GM23248 (cell line): ENCODE measurements around the gene TMEM164. TPM values are rescaled to one million over a fixed set of nuclear protein-coding genes. Genes with fewer than 3 reads are reported as not detected.

Experiments used
- DNase-seq: peaks from one replicate; pipeline ENCODE4 v3.0.0-alpha.2; 2015
- H2AFZ ChIP-seq: fragments of 200-600 bp; sonication (generic); 2 replicates; pipeline ENCODE4 v1.6.1; 2016; ENCODE audit warnings: antibody characterized with exemption
- H3F3A ChIP-seq: fragments of 200-600 bp; sonication (generic); 2 replicates; pipeline ENCODE4 v1.6.1; 2016; ENCODE audit warnings: mild to moderate bottlenecking, antibody characterized with exemption, mixed run types; ENCODE audit not compliant: insufficient read depth
- H3K27ac ChIP-seq: fragments of 200-600 bp; sonication (generic); 2 replicates; pipeline ENCODE4 v1.5.1; 2016; ENCODE audit warnings: mild to moderate bottlenecking
- H3K27me3 ChIP-seq: fragments of 200-600 bp; sonication (generic); replicated peaks from 2 replicates; pipeline ENCODE4 v1.6.1; 2016; ENCODE audit warnings: mild to moderate bottlenecking; ENCODE audit not compliant: insufficient read depth
- H3K36me3 ChIP-seq: fragments of 200-600 bp; sonication (generic); 2 replicates; pipeline ENCODE4 v1.6.1; 2016; ENCODE audit warnings: low read depth, mild to moderate bottlenecking
- H3K4me1 ChIP-seq: fragments of 200-600 bp; sonication (generic); 2 replicates; pipeline ENCODE4 v1.6.1; 2016; ENCODE audit warnings: mild to moderate bottlenecking; ENCODE audit not compliant: insufficient read depth
- H3K4me2 ChIP-seq: fragments of 200-600 bp; sonication (generic); one replicate; pipeline ENCODE4 v1.6.1; 2016; ENCODE audit warnings: mild to moderate bottlenecking; ENCODE audit not compliant: unreplicated experiment
- H3K4me3 ChIP-seq: fragments of 200-600 bp; sonication (generic); 2 replicates; pipeline ENCODE4 v1.5.1; 2016; ENCODE audit warnings: mild to moderate bottlenecking
- H3K79me2 ChIP-seq: fragments of 200-600 bp; sonication (generic); 2 replicates; pipeline ENCODE4 v1.6.1; 2016; ENCODE audit warnings: mild to moderate bottlenecking; ENCODE audit not compliant: insufficient read depth
- H3K9ac ChIP-seq: fragments of 200-600 bp; sonication (generic); 2 replicates; pipeline ENCODE4 v1.6.1; 2016; ENCODE audit warnings: mild to moderate bottlenecking
- H3K9me2 ChIP-seq: fragments of 200-600 bp; sonication (generic); 2 replicates; pipeline ENCODE4 v1.6.1; 2016; ENCODE audit warnings: mixed run types, mild to moderate bottlenecking, moderate library complexity; ENCODE audit not compliant: insufficient read depth
- H3K9me3 ChIP-seq: fragments of 200-600 bp; sonication (generic); one replicate; pipeline ENCODE4 v1.6.1; 2017; ENCODE audit warnings: low read depth
- H4K20me1 ChIP-seq: fragments of 200-600 bp; sonication (generic); 2 replicates; pipeline ENCODE4 v1.6.0; 2016; ENCODE audit not compliant: insufficient read depth
- EZH2 ChIP-seq: fragments of 200-600 bp; sonication (generic); IDR thresholded peaks from 2 replicates; pipeline ENCODE4 v1.6.1; 2018; ENCODE audit warnings: antibody characterized with exemption, mild to moderate bottlenecking; ENCODE audit not compliant: insufficient read depth, poor library complexity, severe bottlenecking
- EZH2phosphoT487 ChIP-seq: fragments of 200-600 bp; sonication (generic); IDR thresholded peaks from 2 replicates; pipeline ENCODE4 v1.6.1; 2018; ENCODE audit warnings: antibody characterized with exemption, moderate library complexity, mild to moderate bottlenecking, low read depth; ENCODE audit not compliant: insufficient read depth
- WGBS, 2 experiments: methylation state at CpG; one replicate each; pipeline ENCODE4 v1.1.6; 2015 to 2017; ENCODE audit warnings: low lambda C conversion rate in 2 of 2, low coverage in 1 of 2; ENCODE audit errors: missing lambda C conversion rate in 2 of 2; 5-methylcytosine and 5-hydroxymethylcytosine counted together
- in situ Hi-C: fragments of 300-500 bp; cut with MboI; formaldehyde crosslinking; loops from 2 replicates; pipeline ENCODE4 v1.15.0; 2020
- polyA plus RNA-seq: library from polyadenylated mRNA; unstranded; fragments of >200 nt; fragmentation: Nextera tagmentation; extraction: Ambion mirVana; gene quantifications from 2 replicates; pipeline ENCODE4 v1.2.1, GENCODE V29; 2016
- total RNA-seq: library from RNA; depleted of rRNA; stranded (reverse); fragments of >200 nt; shearing (Covaris generic); gene quantifications from 2 replicates; pipeline ENCODE4 v1.2.3, GENCODE V29; 2014

TMEM164 gene
- total and polyA plus RNA-seq, 2 experiments from 2014 or later = 1.4 to 9.1 TPM

DNA sequence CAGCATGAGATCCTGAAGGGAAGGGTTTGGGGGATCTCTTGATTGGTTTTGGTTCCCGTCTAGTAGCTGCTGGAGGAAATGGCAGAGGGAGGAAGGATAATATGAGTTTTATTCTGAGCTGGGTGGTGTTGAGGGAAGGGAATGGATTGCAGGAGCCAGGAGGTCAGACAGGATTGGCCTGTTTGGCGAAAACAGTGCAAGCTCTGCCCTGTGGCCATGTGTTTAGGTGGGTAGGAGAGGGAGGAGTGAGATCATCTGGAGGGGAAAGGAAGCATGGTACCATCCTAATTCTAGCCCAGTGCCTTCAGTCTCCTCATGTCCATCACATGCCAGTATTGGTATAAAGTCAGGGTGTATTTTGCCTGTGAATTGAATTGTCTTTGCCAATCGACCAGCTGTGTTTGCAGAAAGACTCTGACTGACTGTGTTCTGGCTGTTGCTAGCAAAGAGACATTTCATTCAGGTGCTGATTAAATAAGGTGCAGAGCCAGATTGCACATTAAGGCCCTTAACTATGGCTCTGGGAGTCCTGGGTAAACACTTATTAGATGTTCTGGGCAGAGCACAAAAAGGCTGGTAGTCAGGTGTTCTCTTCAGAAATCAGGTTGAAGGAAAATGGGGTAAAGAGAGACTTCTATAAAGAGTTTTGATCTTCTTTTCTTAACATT is 10.0 kb downstream of the TMEM164 start:
- Histone ChIP-seq H3K79me2 (no peaks in the 10 kb centered on the region), H3K4me2 (no peak overlapping the region), H4K20me1 (no peaks in the 10 kb centered on the region), H3K36me3 (no peaks in the 10 kb centered on the region), H3K27ac (no peak overlapping the region), H3K9me2 (no peaks in the 10 kb centered on the region), H3K27me3 (no peaks in the 10 kb centered on the region), H3K4me3 (no peak overlapping the region), H3K4me1 (no peaks in the 10 kb centered on the region), H3K9me3 (no peaks in the 10 kb centered on the region), H3K9ac (no peak overlapping the region), H2AFZ (no peak overlapping the region), H3F3A (no peaks in the 10 kb centered on the region)
- TF ChIP-seq EZH2phosphoT487 (no peak), EZH2 (no peak)
- 91 to 100% methylated on average over 2 to 3 of the region's 3 CpGs for WGBS, 2 experiments
- in situ Hi-C loops = no loop called here
- DNase-seq = no peak

DNA sequence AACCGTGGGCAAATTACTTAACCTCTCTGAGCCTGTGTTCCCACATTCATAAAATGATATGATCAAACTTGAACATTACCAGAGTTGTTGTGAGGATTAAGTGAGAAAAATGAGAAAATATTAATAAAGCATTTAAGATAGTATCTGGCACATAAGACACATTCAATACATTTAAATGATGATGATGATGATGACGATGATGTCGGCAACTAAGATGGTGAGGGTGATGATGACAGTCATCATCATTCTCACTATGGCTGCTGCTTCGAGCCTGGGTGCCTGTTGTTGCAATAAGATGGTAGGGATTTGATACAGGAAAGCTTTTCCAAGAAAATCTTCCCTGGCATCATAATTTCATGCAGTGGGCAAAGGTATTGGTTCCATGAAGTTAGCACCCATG is 11.1 kb downstream of the TMEM164 start:
- H3K27me3 ChIP-seq = no peaks in the 10 kb centered on the region
- no peak overlapping the region for H3K4me3 ChIP-seq
- no peak for TF ChIP-seq EZH2
- TF ChIP-seq EZH2phosphoT487 = no peak
- no peaks in the 10 kb centered on the region for H3K9me3 ChIP-seq
- no peak overlapping the region for H3K9ac ChIP-seq
- H3K79me2 ChIP-seq = no peaks in the 10 kb centered on the region
- H3K4me2 ChIP-seq = no peak overlapping the region
- no peak for DNase-seq
- no peaks in the 10 kb centered on the region for H4K20me1 ChIP-seq
- no peaks in the 10 kb centered on the region for H3K36me3 ChIP-seq
- no peak overlapping the region for H2AFZ ChIP-seq
- H3K27ac ChIP-seq = no peak overlapping the region
- WGBS, 2 experiments = 95 to 97% methylated on average over 4 of the region's 4 CpGs
- in situ Hi-C loops = no loop called here
- no peaks in the 10 kb centered on the region for H3F3A ChIP-seq
- no peaks in the 10 kb centered on the region for H3K9me2 ChIP-seq
- no peaks in the 10 kb centered on the region for H3K4me1 ChIP-seq

DNA sequence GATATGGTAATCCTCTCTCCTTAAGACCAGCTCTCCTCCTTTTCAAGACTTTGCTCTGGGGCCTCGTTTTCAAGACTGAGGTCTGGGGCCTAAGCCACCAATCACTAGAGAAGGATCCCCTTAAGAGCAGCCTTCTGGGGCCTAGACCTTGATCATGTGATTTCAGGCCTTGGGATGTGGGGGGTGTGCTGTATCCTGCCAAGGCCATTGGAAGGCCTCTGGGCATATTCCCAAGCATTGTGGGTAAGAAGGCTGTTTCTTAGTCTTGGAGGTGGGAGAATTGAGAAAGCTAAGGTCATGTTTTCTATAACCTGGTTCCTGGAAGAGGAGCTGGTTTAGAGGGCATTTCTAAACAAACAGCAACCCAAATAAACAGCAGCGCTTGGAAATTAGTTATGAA is 12.1 kb downstream of the TMEM164 start:
- 96 to 100% methylated on average over 2 of the region's 2 CpGs for WGBS, 2 experiments
- Histone ChIP-seq H3K4me1 (no peaks in the 10 kb centered on the region), H3K4me3 (no peak overlapping the region), H3K79me2 (no peaks in the 10 kb centered on the region), H3K4me2 (no peak overlapping the region), H3K9me3 (no peaks in the 10 kb centered on the region), H3K27me3 (no peaks in the 10 kb centered on the region), H2AFZ (no peak overlapping the region), H3K36me3 (no peaks in the 10 kb centered on the region), H4K20me1 (no peaks in the 10 kb centered on the region), H3K9ac (no peak overlapping the region), H3K27ac (no peak overlapping the region), H3F3A (no peaks in the 10 kb centered on the region), H3K9me2 (no peaks in the 10 kb centered on the region)
- TF ChIP-seq EZH2phosphoT487 (no peak), EZH2 (no peak)
- in situ Hi-C loops = no loop called here
- DNase-seq = no peak

DNA sequence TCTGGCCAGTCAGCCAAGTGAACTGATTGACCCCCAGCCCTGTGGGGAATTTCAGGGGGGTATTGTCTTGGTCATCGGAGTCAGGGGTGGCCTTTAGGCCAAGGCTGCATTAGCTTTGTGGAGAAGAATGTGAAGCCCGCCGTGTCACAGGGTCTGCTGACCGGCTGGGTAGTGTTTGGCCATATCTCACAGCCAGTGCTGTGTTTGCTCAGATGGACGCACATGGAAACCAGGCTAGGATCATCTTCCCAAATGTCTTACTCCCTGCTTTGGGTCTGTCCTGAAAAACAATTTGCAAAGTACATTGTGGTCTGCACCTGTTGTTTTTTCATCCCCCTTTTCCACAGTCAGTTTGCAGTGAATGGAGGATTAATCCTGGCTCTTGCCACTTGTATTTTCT is 13.0 kb downstream of the TMEM164 start:
- 98 to 100% methylated on average over 4 to 5 of the region's 5 CpGs for WGBS, 2 experiments

More for the DNA sequence above, 13.0 kb downstream of the TMEM164 start:
- Histone ChIP-seq H3F3A (0 out of 2 replicates have a peak, but pooled peaks cover 5% of the 10 kb centered on the region), H3K9ac (no peak overlapping the region), H3K36me3 (no peaks in the 10 kb centered on the region), H3K4me2 (no peak overlapping the region), H3K79me2 (no peaks in the 10 kb centered on the region), H3K9me3 (no peaks in the 10 kb centered on the region), H3K27ac (no peak overlapping the region), H2AFZ (no peak overlapping the region), H3K4me3 (no peak overlapping the region), H3K27me3 (no peaks in the 10 kb centered on the region), H3K9me2 (no peaks in the 10 kb centered on the region), H4K20me1 (no peaks in the 10 kb centered on the region), H3K4me1 (peaks cover 1% of the 10 kb centered on the region; the same call in 1 of the 2 replicates)
- TF ChIP-seq EZH2 (no peak), EZH2phosphoT487 (no peak)
- in situ Hi-C loops = no loop called here
- no peak for DNase-seq
